ENCODE data around the gene ORAI2.
A peak's percentile ranks its signal among the peaks of the same experiment; 100 is the strongest.
"Not testable (repeated sequence)": the region's sequence is repeated elsewhere in the genome, so short reads cannot be mapped to it uniquely, and the experiment has no call there.

The ORAI2 gene

GRCh38 chr7:102404005-102404861 is 29.1 kb upstream of the ORAI2 start:
- peak; percentile 79 for TF ChIP-seq CTCF (conservative IDR thresholded peaks at IDR 0.05; ENCODE audit: low read length)
- TF ChIP-seq EZH2phosphoT487 (IDR thresholded peaks at IDR 0.05; ENCODE audit: borderline replicate concordance): no peak
- Histone ChIP-seq H2AFZ (ENCODE audit: low read length) (no peak overlapping the region), H3K9me2 (replicated peaks; ENCODE audit: low read depth, low read length) (no peaks in the 10 kb centered on the region), H3K4me2 (ENCODE audit: low read depth, low read length, poor library complexity, severe bottlenecking) (no peak overlapping the region), H3K27me3 (ENCODE audit: insufficient read depth, low read length, poor library complexity, severe bottlenecking) (no peaks in the 10 kb centered on the region), H3F3A (ENCODE audit: low read depth) (no peaks in the 10 kb centered on the region), H3K9ac (ENCODE audit: low read depth, low read length, poor library complexity, severe bottlenecking) (no peak overlapping the region), H3K79me2 (ENCODE audit: insufficient read depth, low read length) (0 out of 2 replicates have a peak, but pooled peaks cover 1% of the 10 kb centered on the region), H3K4me1 (ENCODE audit: insufficient read depth, low read length, poor library complexity, severe bottlenecking) (peaks cover 3% of the 10 kb centered on the region), H3K36me3 (ENCODE audit: insufficient read depth, low read length) (peaks cover 68% of the 10 kb centered on the region; the same call in 1 of the 2 replicates), H3K4me3 (ENCODE audit: low read length, poor library complexity, severe bottlenecking) (no peak overlapping the region), H4K20me1 (ENCODE audit: insufficient read depth, low read length, poor library complexity, severe bottlenecking) (no peaks in the 10 kb centered on the region), H3K9me3 (ENCODE audit: insufficient read depth, low read depth, low read length) (no peaks in the 10 kb centered on the region)

- not testable (repeated sequence) for H3K27me3 ChIP-seq (ENCODE audit: insufficient read depth, low read length, poor library complexity, severe bottlenecking); H3F3A ChIP-seq (ENCODE audit: low read depth); H3K9ac ChIP-seq (ENCODE audit: low read depth, low read length, poor library complexity, severe bottlenecking); H3K9me2 ChIP-seq (replicated peaks; ENCODE audit: low read depth, low read length); H3K4me1 ChIP-seq (ENCODE audit: insufficient read depth, low read length, poor library complexity, severe bottlenecking); H3K9me3 ChIP-seq (ENCODE audit: insufficient read depth, low read depth, low read length); H3K79me2 ChIP-seq (ENCODE audit: insufficient read depth, low read length); H3K4me2 ChIP-seq (ENCODE audit: low read depth, low read length, poor library complexity, severe bottlenecking); H2AFZ ChIP-seq (ENCODE audit: low read length); H3K4me3 ChIP-seq (ENCODE audit: low read length, poor library complexity, severe bottlenecking); H4K20me1 ChIP-seq (ENCODE audit: insufficient read depth, low read length, poor library complexity, severe bottlenecking)
- H3K36me3 ChIP-seq (ENCODE audit: insufficient read depth, low read length): peaks cover 68% of the 10 kb centered on the region; the same call in 1 of the 2 replicates
Observed at GRCh38 chr7:102404862-102405188, 28.6 kb upstream of the ORAI2 start.

GRCh38 chr7:102407910-102408309 is 25.5 kb upstream of the ORAI2 start:
- Histone ChIP-seq H3K9ac (ENCODE audit: low read depth, low read length, poor library complexity, severe bottlenecking) (no peak overlapping the region), H3K36me3 (ENCODE audit: insufficient read depth, low read length) (peaks cover 83% of the 10 kb centered on the region; the same call in 1 of the 2 replicates), H3K4me2 (ENCODE audit: low read depth, low read length, poor library complexity, severe bottlenecking) (no peak overlapping the region), H3K27me3 (ENCODE audit: insufficient read depth, low read length, poor library complexity, severe bottlenecking) (no peaks in the 10 kb centered on the region), H3K4me1 (ENCODE audit: insufficient read depth, low read length, poor library complexity, severe bottlenecking) (peaks cover 3% of the 10 kb centered on the region), H4K20me1 (ENCODE audit: insufficient read depth, low read length, poor library complexity, severe bottlenecking) (peaks cover 2% of the 10 kb centered on the region), H3K79me2 (ENCODE audit: insufficient read depth, low read length) (peaks cover 2% of the 10 kb centered on the region; the same call in 1 of the 2 replicates), H3K9me2 (replicated peaks; ENCODE audit: low read depth, low read length) (no peaks in the 10 kb centered on the region), H3K9me3 (ENCODE audit: insufficient read depth, low read depth, low read length) (peaks cover 4% of the 10 kb centered on the region; the same call in 1 of the 2 replicates), H3F3A (ENCODE audit: low read depth) (no peaks in the 10 kb centered on the region), H2AFZ (ENCODE audit: low read length) (no peak overlapping the region), H3K4me3 (ENCODE audit: low read length, poor library complexity, severe bottlenecking) (no peak overlapping the region)
- TF ChIP-seq EZH2phosphoT487 (IDR thresholded peaks at IDR 0.05; ENCODE audit: borderline replicate concordance) (no peak), CTCF (conservative IDR thresholded peaks at IDR 0.05; ENCODE audit: low read length) (no peak)

GRCh38 chr7:102408530-102408929 is 24.8 kb upstream of the ORAI2 start:
- not testable (repeated sequence) for H3K4me3 ChIP-seq (ENCODE audit: low read length, poor library complexity, severe bottlenecking); H3F3A ChIP-seq (ENCODE audit: low read depth); H3K4me2 ChIP-seq (ENCODE audit: low read depth, low read length, poor library complexity, severe bottlenecking); H3K9me2 ChIP-seq (replicated peaks; ENCODE audit: low read depth, low read length); H3K9me3 ChIP-seq (ENCODE audit: insufficient read depth, low read depth, low read length); H3K27me3 ChIP-seq (ENCODE audit: insufficient read depth, low read length, poor library complexity, severe bottlenecking); H4K20me1 ChIP-seq (ENCODE audit: insufficient read depth, low read length, poor library complexity, severe bottlenecking); H3K79me2 ChIP-seq (ENCODE audit: insufficient read depth, low read length); H3K4me1 ChIP-seq (ENCODE audit: insufficient read depth, low read length, poor library complexity, severe bottlenecking); H3K9ac ChIP-seq (ENCODE audit: low read depth, low read length, poor library complexity, severe bottlenecking); H2AFZ ChIP-seq (ENCODE audit: low read length)
- H3K36me3 ChIP-seq (ENCODE audit: insufficient read depth, low read length): peaks cover 83% of the 10 kb centered on the region; the same call in 1 of the 2 replicates

Measured in Loucy (cell line).